ENCODE measurements around the gene HENMT1.
"Not testable (repeated sequence)": the region's sequence is repeated elsewhere in the genome, so short reads cannot be mapped to it uniquely, and the experiment has no call there.

Gene HENMT1

DNA sequence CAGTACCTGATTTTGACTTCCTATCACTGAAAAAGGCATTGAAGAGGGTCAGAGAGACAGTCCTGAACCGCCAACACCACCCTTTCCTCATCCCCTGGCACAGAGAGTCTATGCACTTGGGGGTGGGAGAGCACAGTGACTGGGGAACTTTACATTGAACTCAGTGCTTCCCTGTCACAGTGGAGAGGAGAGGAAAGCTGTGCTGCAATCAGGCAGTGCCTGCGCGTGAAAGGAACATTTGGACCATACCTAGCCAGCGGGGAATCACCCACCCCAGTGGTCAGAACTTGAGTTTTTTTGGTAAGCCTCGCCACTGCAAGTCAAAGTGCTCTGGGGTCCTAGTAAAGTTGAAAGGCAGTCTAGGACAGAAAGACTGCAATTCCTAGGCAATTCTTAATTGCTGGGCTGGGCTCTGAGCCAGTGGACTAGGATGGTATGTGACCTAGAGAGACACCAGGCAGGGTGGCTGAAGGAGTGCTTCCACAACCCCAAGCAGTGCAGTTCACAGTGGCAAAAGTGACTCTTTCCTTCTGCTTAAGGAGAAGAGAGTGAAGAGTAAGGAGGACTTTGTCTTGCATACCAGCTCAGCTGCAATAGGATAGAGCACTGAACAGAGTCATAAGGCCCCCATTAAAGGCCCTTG is 9.4 kb upstream of the HENMT1 start:
- DNase-seq = no peak

DNA sequence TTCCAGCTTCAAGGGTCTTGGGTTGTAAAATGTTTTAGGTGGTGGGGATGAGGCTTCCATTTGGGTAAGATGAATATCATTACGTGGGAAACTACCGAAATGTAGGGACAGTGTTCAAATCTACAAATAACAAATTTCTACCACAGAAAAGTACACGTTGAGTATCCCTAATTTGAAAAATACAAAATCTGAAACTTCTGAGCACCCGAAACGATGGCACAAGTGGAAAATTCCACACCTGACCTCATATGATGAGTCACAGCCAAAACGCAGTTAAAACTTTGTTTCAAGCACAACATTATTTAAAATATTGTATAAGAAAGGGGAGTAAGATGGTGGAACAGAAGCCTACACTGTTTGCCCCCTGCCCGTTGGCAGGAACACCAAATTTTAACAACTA is 8.8 kb upstream of the HENMT1 start:
- DNase-seq = no peak

DNA sequence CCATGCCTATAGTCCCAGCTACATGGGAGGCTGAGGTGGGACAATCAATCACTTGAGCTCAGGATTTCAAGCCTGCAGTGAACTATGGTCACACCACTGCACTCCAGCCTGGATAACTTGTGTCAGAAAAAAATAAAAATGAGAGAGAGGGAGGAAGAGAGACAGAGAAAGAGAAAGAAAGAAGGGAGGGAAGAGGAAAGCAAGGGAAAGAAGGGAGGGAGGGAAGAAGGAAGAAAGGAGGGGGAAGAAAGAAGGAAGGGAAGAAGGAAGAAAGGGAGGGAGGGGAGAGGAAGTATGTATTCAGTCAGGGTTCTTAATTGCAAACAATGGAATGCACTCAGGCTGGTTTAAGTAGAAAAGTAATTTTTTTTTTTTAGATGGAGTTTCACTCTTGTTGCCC is 7.9 kb upstream of the HENMT1 start:
- no peak for DNase-seq

DNA sequence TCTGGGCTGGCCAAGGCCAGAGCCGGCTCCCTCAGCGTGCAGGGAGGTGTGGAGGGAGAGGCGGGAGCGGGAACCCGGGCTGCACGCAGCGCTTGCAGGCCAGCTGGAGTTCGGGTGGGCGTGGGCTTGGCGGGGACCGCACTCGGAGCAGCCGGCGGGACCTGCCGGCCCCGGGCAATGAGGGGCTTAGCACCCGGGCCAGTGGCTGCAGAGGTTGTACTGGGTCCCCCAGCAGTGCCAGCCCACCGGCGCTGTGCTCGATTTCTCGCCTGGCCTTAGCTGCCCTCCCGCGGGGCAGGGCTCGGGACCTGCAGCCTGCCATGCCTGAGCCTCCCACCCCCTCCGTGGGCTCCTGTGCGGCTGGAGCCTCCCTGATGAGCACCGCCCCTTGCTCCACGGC is 6.5 kb upstream of the HENMT1 start:
- DNase-seq = not testable (repeated sequence)

DNA sequence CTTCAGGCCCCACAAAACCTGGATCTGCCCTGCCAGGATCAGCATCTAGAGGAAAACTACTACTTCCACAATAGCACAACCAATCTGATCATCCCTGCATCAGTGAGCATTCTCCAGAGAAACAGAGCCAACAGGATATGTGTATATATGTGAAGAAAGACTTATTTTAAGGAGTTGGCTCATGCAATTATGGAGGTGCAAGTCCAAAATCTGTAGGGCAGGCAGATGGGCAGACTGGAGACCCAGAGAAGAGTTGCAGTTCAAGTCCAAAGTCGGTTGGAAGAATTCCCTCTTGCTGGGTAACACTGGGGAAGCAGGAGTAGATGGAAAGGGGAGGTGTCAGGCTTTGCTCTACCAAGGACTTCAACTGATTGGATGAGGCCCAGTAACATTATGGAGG is 4.9 kb upstream of the HENMT1 start:
- DNase-seq = no peak

DNA sequence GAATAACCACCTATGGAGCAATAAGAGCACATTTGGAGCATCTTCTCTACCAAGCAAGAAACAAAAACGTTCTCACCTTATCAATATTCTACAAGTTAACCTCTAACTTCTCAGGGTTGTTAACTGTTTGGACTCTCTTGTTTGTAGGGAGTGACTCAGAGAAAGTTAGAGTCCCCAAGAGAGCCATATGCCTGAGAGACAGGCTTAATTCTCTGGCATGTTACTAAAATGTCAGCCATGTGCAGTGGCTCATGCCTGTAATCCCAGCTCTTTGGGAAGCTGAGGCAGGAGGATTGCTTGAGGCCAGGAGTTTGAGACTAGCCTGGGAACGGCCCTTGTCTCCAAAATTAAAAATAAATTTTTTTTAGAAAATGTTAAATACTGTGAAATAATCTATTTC is 4.2 kb upstream of the HENMT1 start:
- DNase-seq = no peak

DNA sequence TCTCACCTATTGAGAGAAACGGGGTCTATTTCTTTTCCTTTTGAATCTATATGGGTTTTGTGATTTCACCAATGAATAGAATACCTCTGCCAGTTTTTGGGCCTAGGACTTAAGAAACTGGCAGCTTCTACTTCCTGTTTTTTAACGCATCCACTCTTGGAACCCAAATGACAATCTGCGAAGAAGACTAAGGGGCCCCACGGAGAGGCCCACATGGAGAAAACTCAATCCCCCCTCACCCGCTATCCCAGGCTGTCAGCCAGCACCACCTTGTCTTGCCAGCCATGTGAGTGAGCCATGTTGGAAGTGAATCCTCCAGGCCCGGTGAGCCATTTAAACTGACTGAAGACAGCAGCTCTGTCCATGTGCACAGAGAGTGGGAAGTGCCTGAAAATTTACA is 3.6 kb upstream of the HENMT1 start:
- DNase-seq = no peak

DNA sequence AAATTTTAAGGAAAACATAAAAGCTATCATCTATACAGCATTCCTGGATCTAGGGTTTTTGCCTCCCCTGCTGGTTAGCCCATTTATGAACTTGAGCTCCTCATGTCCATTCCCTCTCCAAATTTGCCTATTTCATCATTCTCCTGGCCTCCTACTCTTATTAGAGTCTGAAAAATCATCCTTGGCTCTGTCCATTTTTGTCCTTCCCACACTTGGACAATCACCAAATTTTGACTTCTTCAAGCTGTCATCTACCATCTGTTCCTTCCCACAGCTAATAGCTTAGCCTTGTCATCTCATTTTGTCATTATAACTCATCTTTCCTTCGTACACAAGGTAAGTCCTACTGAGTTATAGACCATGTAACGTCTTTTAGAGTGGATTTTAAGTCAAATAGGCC is 2.2 kb upstream of the HENMT1 start:
- DNase-seq = no peak

DNA sequence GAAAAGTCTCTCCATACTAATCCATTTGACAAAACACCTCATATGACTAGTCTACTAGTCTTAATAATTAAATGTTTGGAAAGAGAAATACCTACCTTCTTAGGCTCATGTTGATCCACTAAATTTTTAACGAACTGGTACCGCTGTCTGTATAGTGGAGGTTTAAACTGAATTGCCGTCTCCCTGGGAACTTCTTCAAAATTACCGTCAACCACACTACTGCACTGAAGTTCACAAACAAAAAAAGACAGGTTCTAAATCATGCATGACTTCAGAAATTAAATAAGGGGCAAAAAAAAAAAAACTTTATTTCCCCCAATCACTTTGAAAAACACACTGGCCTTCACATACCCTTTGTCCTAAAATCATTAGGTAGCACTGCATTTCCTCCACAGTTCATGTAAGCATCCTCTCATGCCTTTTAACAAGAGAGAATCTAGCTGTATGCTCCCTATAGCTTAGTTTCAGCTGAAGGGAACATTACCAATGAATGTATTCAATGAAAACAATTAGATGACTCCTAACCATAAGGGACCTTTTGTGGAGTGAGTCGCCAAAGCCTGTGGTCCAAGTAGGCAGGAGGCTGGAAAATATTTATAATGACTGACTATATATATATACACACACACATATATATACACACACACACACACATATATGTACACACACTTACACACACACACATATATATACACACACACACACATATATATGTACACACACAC is 3.4 kb downstream of the HENMT1 start:
- DNase-seq = no peak

DNA sequence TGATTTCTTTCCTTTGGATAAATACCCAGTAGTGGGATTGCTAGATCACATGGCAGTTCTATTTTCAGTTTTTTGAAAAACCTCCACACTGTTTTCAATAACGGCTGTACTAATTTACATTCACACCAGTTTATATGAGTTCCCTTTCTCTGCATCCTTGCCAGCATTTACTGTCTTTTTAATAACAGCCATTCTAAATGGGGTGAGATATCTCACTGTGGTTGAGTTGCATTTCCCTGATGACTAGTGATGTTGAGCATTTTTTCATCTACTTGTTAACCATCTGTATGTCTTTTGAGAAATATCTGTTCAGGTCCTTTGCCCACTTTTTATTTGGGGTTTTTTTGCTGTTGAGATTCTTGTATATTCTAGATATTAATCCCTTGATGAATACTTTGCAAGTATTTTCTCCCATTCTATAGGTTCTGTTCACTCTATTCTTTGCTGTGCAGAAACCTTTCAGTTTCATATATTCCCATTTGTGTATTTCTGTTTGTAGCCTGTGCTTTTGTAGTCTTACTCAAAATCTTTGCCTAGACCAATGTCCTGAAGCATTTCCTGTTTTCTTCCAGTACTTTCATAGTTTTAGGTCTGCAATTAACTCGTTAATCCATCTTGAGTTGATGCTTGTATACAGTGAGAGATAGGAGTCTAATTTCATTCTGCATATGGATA is 7.3 kb downstream of the HENMT1 start:
- DNase-seq = no peak

DNA sequence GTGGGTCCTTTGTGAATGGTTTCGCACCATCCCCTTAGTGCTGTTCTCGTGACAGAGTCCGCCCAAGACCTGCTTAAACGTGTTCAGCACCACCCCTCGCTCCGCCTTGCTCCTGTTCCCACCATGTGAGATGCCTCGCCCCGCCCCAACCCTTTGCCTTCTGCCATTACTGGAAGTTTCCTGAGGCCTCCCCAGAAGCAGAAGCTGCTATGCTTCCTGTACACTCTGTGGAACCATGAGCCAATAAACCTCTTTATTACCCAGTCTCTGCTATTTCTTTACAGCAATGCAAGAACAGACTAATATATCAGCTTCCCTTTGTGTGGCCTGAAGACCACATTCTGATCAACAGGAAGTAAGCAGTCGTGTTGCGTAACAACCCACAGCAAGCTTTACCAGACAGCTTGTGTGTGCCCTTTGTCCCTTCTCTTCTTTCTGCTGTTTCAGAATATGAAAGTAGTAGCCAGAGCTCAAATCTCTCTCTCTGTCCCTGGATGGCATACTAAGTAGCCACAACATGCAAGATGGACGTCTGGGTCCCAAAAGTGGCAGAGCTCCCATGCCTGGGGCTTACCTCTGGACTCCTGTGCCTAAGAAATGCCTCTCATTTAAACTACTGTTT is 14.1 kb downstream of the HENMT1 start:
- peak; percentile 46 for DNase-seq

DNA sequence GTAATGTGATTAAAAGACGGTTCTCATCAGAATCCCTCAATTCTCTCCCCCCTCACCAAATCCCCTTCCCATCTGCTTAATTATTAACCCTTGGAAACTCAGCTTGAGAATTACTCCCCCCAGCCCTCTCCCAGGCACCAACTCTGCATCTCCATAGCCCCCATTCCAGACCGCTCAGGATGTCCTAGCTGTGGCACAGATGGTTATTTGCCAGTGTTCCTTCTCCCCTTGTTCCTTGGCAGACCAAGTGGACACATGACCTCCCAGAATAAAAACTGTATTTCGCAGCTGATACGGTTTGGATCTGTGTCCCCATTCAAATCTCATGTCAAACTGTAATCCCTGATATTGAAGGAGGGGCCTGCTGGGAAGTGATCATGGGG is 14.6 kb downstream of the HENMT1 start:
- DNase-seq = no peak

DNA sequence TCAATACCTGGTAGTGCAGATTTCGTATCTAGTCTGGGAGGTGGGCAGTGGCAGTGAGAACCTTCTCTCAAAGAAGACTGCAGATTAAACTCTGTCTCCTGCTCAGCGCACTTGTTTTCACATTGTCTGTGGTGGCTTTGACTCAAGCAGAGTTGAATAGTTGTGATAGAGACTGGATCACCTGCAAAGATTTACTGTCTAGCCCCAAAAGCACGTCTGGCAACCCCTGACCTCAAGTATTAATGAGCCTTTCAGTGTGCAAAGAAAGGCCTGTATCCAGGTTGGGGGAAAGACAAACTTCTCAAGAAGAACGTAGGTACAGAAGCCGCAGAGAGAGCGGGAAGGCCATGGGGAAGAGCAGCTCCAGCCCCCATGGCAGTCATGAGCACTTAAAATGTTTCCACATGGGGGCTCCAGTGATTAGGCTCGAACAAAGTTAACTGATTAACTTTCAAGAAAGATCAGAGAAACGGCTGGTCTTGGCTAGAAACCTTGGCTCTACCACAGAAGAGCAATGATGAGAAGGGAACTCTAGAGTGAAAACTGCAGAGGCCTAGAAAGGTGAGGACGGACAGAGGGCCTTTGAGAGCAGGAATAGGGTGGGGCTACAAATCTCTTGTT is 15.2 kb downstream of the HENMT1 start:
- no peak for DNase-seq

DNA sequence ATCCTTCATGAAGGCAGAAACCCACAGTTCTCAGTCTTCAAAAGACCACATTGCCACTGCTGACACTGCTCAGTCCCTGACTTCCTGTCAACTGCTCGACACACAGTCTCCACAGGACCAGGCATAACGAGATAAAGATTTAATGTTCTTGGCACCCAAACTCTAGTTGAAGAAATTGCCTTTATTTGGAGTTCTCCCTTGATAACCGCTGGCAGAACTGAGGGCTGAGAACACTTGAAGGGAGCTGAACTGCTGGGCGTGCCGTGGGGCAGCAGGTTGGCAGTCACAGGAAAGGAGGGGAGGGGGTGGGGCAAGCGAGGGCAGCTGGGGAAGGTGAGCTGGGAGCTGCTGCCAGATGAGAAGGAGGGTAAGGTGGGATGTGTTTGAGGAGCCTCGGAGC is 15.9 kb downstream of the HENMT1 start:
- DNase-seq = no peak

DNA sequence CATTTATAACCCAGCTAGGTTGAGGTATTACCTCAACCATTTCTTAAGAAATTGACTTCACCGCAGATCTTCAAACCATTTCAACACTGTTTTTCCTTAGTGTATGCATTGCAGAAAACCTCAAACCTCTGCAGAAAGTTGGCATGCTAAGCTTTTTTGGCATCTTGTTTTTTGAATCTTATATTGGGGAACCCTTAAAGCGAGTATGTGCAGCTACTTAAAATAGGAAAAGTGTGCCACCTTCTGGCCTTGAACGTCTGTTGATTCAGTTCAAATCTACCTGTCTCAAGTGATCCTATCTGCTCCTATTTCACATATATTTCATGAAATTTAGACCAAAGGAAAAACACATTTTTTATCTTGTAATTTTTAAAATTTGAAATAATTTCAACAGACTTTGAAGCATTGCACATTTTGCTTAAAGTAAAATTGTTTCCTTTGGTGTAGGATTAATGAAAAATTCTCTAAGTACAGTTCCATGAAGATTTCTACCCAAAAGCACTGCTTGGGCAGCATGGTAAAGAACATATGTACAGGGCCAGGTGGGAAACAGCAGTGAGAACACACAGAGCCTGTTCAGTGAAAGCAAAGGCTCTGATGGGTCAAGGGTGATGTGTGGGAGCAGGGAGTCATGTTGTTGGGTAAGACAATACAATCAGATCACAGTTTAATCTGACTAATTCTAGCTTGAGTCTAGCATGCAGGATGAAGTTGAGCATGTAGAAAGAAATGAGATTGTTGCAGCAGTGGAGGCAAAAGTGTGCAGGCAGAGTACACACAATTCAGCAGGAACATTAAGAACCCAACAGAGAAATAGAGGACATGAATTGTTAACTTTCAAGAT is 17.2 kb downstream of the HENMT1 start:
- DNase-seq = no peak

DNA sequence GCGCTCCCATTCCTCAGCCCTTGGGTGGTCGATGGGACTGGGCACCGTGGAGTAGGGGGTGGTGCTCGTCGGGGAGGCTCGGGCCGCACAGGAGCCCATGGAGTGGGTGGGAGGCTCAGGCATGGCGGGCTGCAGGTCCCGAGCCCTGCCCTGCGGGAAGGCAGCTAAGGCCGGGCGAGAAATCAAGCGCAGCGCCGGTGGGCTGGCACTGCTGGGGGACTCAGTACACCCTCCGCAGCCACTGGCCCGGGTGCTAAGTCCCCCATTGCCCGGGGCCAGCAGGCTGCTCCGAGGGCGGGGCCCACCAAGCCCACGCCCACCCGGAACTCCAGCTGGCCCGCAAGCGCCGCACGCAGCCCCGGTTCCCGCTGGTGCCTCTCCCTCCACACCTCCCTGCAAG is 20.0 kb downstream of the HENMT1 start:
- not testable (repeated sequence) for DNase-seq

DNA sequence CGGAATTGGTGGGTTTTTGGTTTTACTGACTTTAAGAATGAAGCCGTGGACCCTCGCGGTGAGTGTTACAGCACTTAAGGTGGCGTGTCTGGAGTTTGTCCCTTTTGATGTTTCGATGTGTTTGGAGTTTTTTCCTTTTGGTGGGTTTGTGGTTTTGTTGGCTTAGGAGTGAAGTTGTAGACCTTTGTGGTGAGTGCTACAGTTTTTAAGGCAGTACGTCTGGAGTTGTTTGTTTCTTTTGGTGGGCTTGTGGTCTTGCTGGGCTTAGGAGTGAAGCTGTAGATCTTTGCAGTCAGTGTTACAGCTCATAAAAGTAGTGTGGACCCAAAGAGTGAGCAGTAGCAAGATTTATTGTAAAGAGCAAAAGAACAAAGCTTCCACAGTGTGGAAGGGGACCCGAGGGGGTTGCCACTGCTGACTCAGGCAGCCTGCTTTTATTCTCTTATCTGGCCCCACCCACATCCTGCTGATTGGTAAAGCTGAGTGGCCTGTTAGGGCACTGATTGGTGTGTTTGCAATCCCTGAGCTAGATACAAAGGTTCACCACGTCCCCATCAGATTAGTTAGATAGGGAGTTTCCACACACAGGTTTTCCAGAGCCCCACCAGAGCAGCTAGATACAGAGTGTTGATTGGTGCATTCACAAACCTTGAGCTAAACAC is 20.9 kb downstream of the HENMT1 start:
- no peak for DNase-seq

DNA sequence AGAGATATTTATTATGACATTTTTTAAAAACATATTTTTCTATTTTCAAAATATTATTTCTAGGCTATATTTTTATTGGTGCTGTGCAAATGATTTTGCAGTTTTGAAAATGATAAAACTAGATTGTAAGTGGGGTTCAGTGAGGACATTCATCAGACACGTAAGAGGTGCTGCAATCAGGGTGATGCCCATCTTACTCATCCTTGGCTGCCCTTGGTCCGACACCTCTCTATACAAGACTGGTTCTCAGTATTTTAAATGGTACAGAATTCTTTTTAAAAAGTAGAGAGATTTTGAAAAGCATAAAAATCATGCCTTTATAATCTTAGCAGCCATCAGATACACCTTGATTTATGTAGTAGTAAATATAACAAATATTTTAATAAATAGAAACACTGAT is 24.0 kb downstream of the HENMT1 start:
- DNase-seq = no peak

DNA sequence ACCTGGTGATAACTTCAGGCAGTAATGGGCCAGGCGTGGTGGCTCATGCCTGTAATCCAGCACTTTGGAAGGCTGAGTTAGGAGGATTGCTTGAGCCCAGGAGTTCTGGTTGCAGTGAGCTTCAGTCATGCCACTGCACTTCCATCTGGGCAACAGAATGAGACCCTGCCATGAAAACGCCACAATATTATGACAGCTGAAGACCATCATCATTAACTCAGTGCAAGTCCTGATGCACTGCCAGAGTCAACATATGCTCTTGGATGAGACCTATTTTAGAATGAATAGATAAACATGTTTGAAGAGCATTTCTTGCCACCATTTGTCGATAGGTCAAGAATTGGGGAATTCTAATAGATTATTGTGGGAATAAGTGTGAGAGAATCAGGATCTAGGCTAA is 26.4 kb downstream of the HENMT1 start:
- no peak for DNase-seq

DNA sequence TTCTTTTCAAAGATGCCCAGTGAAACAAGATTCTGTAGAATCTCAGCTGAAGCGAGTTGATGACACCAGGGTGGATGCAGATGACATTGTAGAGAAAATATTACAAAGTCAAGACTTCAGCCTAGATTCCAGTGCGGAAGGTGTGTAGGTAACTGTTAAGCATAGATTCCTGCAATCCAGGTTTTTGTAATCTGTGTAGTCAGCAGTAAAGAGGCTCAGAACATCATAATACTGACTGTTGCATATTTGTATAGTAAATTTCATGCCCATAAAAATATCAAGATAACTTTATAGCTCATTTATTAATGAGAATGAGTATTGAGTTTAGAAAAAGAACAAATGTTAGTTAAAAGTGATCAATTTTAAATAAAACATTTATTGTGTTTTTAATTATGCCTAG is 32.2 kb downstream of the HENMT1 start:
- no peak for DNase-seq

DNA sequence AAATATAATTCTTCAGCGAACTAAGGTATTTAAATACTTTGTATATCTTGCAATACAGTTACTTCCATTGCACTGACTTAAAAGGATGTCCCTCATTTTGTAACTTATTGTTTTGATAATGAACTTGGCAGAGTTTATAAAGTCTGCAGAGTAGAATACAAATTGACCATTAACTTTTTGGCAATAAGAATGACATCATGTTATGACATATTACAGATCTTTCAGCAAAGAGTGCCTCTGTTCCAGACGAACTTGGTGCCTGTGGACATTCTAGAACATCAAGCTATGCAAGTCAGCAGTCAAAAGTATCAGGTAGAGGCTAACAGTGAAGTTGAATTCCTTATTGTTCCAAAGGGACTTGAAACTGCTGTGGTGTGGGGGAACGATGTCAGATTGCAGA is 32.9 kb downstream of the HENMT1 start:
- DNase-seq = no peak

DNA sequence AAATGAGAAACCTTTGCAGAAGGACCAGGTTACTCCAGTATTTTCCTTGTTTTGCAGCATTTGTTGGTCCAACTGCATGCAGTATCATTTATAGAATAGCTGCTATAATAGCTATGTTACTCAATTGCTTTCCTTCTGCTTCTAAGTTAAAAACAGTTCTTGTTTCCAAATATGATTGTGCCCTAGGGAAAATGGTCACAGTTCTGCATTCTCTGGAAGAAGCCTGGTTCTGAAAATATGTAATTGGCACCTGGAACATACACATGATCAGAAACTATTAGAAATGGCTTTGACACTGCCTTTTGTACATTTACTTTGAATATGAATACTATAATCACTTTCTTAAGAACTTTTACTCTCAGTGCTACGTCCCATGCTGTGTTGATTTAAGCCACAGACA is 33.6 kb downstream of the HENMT1 start:
- no peak for DNase-seq

Data from activated CD4-positive, alpha-beta T cell treated with anti-CD3 and anti-CD28 coated beads for 1 hour (primary cell).